Neutrophil (primary cell): Measurements from ENCODE around the gene PTPN13.

Experiments used
- H3K27ac ChIP-seq: fragments of 200-600 bp; sonication (generic); 2 replicates; pipeline ENCODE4 v1.5.1; 2016; ENCODE audit warnings: mild to moderate bottlenecking, moderate library complexity
- H3K27me3 ChIP-seq: fragments of 200-600 bp; sonication (generic); 2 replicates; pipeline ENCODE4 v1.6.0; 2016; ENCODE audit warnings: mild to moderate bottlenecking
- H3K36me3 ChIP-seq: fragments of 200-600 bp; sonication (generic); 2 replicates; pipeline ENCODE4 v1.5.1; 2017
- H3K4me1 ChIP-seq, 2 experiments: fragments of 200-600 bp in 1 of 2; sonication (generic) in 1 of 2; 1 replicate in 1 of 2; 2 replicates in 1 of 2; pipeline versions ENCODE4 v1.5.1 to v1.6.1; 2013 to 2016; ENCODE audit warnings: low read depth in 1 of 2, low read length in 1 of 2, mild to moderate bottlenecking in 1 of 2, moderate library complexity in 1 of 2; ENCODE audit not compliant: control insufficient read depth in 1 of 2, insufficient read depth in 1 of 2
- H3K4me3 ChIP-seq, 2 experiments: fragments of 200-600 bp in 1 of 2; sonication (generic) in 1 of 2; 1 replicate in 1 of 2; 2 replicates in 1 of 2; pipeline ENCODE4 v1.5.1; 2013 to 2016; ENCODE audit warnings: low read depth in 1 of 2, low read length in 1 of 2, mild to moderate bottlenecking in 1 of 2, moderate library complexity in 1 of 2
- H3K9me3 ChIP-seq: fragments of 200-600 bp; sonication (generic); 2 replicates; pipeline ENCODE4 v1.5.1; 2016
- TF ChIP-seq, protein P1 (sequence below): fragments of 200-600 bp; sonication (generic); IDR thresholded peaks from 2 replicates; pipeline ENCODE4 v1.5.1; 2016; ENCODE audit warnings: antibody characterized with exemption

The PTPN13 gene

DNA sequence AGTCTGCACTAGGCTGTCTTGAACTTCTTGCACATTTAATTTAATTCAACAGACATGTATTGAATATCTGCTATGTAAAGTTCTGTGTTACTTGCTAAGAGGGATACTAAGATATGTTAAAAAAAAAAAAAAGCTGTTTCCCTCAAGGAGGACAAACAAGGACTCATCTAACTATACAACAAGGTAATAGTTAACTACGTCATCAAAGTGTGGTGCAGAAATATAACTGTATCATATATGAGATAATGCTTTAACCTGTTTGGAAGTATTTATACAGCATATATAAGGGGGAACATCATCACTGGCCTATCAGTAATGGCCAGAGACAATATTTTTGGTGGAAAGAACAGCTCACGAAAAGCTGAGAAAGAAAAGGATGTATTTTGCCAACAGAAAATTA, 89.9 kb downstream of the PTPN13 start:
- no peak overlapping the region for H3K27ac ChIP-seq
- TF ChIP-seq, protein P1, sequence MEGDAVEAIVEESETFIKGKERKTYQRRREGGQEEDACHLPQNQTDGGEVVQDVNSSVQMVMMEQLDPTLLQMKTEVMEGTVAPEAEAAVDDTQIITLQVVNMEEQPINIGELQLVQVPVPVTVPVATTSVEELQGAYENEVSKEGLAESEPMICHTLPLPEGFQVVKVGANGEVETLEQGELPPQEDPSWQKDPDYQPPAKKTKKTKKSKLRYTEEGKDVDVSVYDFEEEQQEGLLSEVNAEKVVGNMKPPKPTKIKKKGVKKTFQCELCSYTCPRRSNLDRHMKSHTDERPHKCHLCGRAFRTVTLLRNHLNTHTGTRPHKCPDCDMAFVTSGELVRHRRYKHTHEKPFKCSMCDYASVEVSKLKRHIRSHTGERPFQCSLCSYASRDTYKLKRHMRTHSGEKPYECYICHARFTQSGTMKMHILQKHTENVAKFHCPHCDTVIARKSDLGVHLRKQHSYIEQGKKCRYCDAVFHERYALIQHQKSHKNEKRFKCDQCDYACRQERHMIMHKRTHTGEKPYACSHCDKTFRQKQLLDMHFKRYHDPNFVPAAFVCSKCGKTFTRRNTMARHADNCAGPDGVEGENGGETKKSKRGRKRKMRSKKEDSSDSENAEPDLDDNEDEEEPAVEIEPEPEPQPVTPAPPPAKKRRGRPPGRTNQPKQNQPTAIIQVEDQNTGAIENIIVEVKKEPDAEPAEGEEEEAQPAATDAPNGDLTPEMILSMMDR: no peak
- no peaks in the 10 kb centered on the region for H3K9me3 ChIP-seq
- no peak overlapping the region for H3K4me3 ChIP-seq
- H3K36me3 ChIP-seq: no peaks in the 10 kb centered on the region
- no peaks in the 10 kb centered on the region for H3K27me3 ChIP-seq
- no peaks in the 10 kb centered on the region for H3K4me1 ChIP-seq

DNA sequence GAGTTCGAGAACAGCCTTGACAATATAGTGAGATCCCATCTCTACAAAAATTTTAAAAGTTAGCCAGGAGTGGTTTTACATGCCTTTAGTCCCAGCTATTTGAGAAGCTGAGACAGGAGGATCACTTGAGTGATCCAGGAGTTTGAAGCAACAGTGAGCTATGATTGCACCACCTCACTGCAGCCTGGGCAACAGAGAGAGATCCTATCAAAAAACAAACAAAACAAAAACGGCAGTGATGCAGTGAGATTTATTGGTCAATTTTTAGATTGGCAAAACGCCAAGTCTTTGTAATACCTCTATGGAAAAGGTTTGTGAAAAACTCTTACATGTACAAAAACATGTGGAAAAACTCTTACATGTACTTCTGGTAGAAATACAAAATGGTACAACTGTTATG, 91.3 kb downstream of the PTPN13 start:
- Histone ChIP-seq H3K27ac (no peak overlapping the region), H3K9me3 (no peaks in the 10 kb centered on the region), H3K27me3 (no peaks in the 10 kb centered on the region), H3K36me3 (no peaks in the 10 kb centered on the region), H3K4me1 (no peaks in the 10 kb centered on the region), H3K4me3 (no peak overlapping the region)
- TF ChIP-seq, protein P1: no peak

DNA sequence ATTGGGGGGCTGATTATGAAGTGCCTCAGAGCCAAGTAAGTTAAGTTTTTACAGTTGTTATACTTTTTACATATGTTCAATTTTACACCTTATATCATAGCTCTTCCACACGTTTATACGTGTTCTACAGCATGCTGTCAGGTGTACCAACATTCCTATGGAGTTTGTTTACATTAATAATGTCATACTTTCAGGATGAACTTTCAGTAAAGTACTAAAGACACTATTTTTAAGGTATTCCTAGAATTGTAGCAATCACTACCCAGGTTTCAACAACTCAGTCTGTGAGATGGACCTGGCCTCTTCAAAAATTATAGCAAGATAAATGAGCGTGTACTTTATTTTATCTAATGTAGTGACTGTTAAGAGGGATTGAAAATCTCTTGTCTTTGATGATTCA, 92.6 kb downstream of the PTPN13 start:
- H3K27me3 ChIP-seq: no peaks in the 10 kb centered on the region
- TF ChIP-seq, protein P1: no peak
- H3K27ac ChIP-seq: no peak overlapping the region
- no peak overlapping the region for H3K4me3 ChIP-seq
- H3K9me3 ChIP-seq: no peaks in the 10 kb centered on the region
- no peaks in the 10 kb centered on the region for H3K36me3 ChIP-seq
- H3K4me1 ChIP-seq: no peaks in the 10 kb centered on the region

DNA sequence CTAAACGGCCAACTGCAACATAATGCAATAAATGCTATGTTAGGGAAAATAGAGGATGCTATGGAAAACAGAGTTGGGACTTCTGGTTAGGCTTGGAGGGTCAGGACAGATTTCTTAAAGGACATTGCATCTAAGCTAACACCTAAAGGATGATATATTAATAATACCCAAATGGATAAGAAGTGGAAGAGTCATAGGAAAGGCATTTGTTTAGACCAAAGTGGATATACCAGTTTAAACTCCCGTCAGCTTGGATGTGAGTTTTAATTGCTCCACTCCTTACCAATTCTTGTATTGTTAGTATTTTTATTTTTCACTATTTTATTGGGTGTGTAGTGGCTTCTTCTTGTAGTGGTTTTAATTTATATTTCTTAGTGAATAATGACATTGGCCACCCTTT, 93.9 kb downstream of the PTPN13 start:
- Histone ChIP-seq H3K4me1 (no peaks in the 10 kb centered on the region), H3K4me3 (no peak overlapping the region), H3K27me3 (no peaks in the 10 kb centered on the region), H3K27ac (no peak overlapping the region), H3K9me3 (no peaks in the 10 kb centered on the region), H3K36me3 (no peaks in the 10 kb centered on the region)
- TF ChIP-seq, protein P1: no peak

DNA sequence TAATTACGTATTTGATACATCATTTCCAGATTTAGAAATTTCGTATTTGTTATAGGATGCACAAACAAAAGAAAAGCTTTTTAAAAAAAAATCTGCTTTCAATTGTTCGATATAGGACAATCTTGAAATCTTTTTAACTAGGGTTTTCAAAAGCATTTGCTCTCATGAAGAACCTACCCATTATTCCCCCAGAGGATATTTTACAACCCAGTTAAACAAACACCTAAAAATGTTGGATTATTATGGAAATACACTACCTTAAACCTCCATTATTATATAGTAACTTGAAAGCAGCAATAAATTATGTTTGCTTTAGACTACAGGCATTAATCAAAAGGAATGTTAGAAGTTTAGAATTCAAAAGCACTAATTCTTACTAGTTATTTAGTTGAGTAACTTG, 110.5 kb downstream of the PTPN13 start:
- Histone ChIP-seq H3K27me3 (no peaks in the 10 kb centered on the region), H3K9me3 (no peaks in the 10 kb centered on the region), H3K36me3 (no peaks in the 10 kb centered on the region), H3K4me1 (no peaks in the 10 kb centered on the region), H3K4me3 (no peak overlapping the region), H3K27ac (no peak overlapping the region)
- TF ChIP-seq, protein P1: no peak
